BJ (cell line): ENCODE results near the gene TACR1. TPM values are rescaled to one million over a fixed set of nuclear protein-coding genes. Genes with fewer than 3 reads are reported as not detected.

Experiments
- CTCF ChIA-PET: fragments of 350-600 bp; formaldehyde crosslinking; extraction: SDS; loops from one replicate; lab custom pipeline; 2021; ENCODE audit warnings: antibody characterized with exemption, inconsistent platforms; lab: Yijun Ruan, JAX
- POLR2A ChIA-PET: fragments of 300-600 bp; sonication (Branson Sonifier 250); formaldehyde crosslinking; extraction: SDS; loops from one replicate; lab custom pipeline; 2021; ENCODE audit warnings: antibody characterized with exemption; lab: Charles Lee
- DNase-seq: peaks from one replicate; pipeline ENCODE4 v3.0.0-alpha.2; 2011; ENCODE audit warnings: low read depth
- H3K27me3 ChIP-seq: 2 replicates; pipeline ENCODE4 v1.6.0; 2011; ENCODE audit warnings: low read length; ENCODE audit not compliant: control insufficient read depth, insufficient read depth
- H3K36me3 ChIP-seq: 2 replicates; pipeline ENCODE4 v1.5.1; 2011; ENCODE audit warnings: low read length; ENCODE audit not compliant: control insufficient read depth, insufficient read depth
- H3K4me3 ChIP-seq: 2 replicates; pipeline ENCODE4 v1.5.1; 2011; ENCODE audit warnings: low read depth, mild to moderate bottlenecking, control low read depth, low read length
- polyA plus RNA-seq: library from polyadenylated mRNA; depleted of rRNA; stranded (reverse); fragments of >200 nt; gene quantifications from 2 replicates; pipeline ENCODE4 v1.2.3, GENCODE V29; 2011
- TF ChIP-seq, protein P1 (sequence below): IDR thresholded peaks from 2 replicates; pipeline ENCODE4 v1.5.1; 2011; ENCODE audit warnings: low read depth, mild to moderate bottlenecking, control low read depth, inconsistent platforms, low read length, moderate library complexity; ENCODE audit not compliant: insufficient read depth

TACR1 gene
- polyA plus RNA-seq, 1 experiment, result 0.07 TPM

DNA sequence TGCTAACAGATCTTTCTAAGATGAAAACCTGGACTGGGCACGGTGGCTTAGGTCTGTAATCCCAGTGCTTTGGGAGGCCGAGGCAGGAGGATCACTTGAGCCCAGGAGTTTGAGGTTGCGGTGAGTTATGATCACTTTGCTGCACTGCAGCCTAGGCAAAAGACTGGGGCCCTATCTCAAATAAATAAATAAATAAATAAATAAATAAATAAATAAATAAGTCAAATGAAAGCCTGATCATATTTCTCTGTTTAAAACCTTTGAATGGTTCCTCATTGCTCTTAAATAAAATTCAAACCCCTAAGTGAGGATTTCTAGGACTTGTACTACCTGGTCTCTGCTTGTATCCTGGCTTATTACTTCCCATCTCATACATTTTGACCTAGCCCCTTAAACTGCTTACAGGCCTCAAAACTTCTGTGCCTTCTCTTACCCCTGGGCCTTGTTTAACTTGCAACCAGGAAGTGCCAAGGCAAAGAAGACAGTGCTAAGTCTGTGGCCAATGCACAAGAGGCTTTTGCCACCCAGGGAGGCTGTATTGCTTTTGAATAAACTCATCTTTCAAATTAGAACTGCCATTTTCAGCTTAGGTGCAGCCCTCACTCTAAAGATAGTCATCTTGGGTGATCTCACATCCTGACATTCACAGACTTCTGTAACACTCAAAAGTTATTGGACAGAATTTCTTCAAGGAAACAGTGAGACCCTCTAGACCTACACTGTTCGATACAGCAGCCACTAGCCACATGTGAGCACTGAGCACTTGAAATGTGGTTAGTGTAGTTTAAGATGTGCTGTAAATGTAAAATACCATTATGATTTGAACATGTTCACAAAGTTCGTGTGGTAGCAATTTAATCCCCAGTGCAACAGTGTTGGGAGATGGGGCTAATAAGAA is 167.2 kb downstream of the TACR1 start:
- no peaks in the 10 kb centered on the region for H3K36me3 ChIP-seq
- no peak overlapping the region for H3K4me3 ChIP-seq
- ChIA-PET CTCF (no interaction called here), POLR2A (no interaction called here)
- TF ChIP-seq, protein P1, sequence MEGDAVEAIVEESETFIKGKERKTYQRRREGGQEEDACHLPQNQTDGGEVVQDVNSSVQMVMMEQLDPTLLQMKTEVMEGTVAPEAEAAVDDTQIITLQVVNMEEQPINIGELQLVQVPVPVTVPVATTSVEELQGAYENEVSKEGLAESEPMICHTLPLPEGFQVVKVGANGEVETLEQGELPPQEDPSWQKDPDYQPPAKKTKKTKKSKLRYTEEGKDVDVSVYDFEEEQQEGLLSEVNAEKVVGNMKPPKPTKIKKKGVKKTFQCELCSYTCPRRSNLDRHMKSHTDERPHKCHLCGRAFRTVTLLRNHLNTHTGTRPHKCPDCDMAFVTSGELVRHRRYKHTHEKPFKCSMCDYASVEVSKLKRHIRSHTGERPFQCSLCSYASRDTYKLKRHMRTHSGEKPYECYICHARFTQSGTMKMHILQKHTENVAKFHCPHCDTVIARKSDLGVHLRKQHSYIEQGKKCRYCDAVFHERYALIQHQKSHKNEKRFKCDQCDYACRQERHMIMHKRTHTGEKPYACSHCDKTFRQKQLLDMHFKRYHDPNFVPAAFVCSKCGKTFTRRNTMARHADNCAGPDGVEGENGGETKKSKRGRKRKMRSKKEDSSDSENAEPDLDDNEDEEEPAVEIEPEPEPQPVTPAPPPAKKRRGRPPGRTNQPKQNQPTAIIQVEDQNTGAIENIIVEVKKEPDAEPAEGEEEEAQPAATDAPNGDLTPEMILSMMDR, result no peak
- no peak for DNase-seq
- no peaks in the 10 kb centered on the region for H3K27me3 ChIP-seq

DNA sequence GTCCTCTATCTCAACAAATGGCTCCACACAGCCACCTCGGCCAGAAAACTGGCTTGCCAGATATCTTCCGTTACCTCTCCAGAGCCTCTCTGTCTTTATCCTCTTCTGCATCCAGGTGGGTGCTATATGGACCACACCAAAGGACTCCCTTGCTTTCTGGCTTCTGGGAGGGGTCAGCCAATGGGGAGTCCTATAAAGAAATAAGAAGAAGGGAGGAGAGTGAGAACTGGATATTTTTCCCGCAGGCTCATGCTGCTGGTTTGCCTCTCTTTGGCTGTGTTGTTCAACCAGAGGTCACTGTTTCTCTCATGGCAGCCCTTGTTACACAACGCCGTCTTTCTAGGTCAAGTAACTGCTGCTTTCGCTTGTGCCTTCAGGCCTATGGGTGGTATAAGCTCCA is 168.1 kb downstream of the TACR1 start:
- no peak overlapping the region for H3K4me3 ChIP-seq
- CTCF ChIA-PET, result no interaction called here
- no peak for DNase-seq
- H3K36me3 ChIP-seq, result no peaks in the 10 kb centered on the region
- TF ChIP-seq, protein P1, result no peak
- H3K27me3 ChIP-seq, result no peaks in the 10 kb centered on the region
- POLR2A ChIA-PET, result no interaction called here

DNA sequence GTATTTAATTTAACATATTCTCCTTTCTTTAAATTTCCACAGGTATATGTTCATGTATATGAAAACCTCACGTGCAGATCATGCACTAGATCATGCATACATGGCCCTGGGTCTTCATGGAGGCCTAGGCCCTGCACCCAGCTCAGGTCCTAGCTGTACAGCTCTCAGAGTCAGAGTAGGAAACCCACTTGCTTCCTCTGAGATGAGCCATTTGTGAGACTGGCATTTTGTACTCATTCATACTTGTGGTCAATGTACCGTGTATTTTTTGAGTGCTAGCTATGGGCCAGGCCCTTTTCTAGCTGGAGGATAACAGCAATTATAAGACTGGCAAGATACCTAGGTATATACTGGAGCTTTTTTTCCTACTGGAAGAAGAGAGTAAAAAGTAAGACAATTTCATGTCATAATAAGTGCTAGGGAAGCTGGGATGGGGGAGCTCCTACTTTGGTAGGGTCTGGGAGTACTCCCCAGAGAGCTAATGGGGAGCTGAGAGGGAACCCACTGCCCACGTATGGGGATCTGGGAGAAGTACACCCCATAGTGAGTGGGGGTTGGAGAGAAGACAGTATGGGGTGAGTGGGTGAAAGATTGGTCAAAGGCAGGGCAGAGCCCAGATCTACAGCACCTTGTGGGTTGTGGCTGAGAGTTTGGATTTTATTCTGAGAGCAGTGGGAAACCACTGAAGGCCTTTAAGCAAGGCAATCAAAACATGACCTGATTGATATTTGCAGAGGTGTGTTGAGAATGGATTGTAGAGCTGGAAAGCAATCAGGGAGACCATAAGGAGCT is 168.9 kb downstream of the TACR1 start:
- no peaks in the 10 kb centered on the region for H3K36me3 ChIP-seq
- TF ChIP-seq, protein P1, result no peak
- ChIA-PET POLR2A (no interaction called here), CTCF (no interaction called here)
- no peak for DNase-seq
- H3K27me3 ChIP-seq, result no peaks in the 10 kb centered on the region
- no peak overlapping the region for H3K4me3 ChIP-seq

DNA sequence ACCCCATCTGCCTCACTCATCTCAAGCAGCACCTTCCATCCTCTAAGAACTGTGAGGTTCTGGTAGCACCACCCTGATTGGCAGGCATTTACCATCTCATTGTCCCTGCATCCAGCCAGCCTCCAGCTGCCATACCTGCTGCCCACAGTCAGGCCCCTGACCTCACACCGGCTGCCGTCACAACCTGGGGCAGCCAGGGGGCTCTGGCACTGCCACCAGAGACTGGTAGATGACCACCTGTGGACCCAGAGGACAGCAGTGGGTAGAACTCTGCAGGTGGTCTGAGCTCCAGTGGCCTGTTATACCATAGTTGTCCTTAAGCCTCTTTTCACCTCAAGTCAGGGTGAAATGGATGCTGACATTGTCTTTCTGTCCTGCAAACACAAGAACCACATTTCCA is 171.4 kb downstream of the TACR1 start:
- no peak for DNase-seq
- ChIA-PET POLR2A (no interaction called here), CTCF (no interaction called here)

More for the DNA sequence above, 171.4 kb downstream of the TACR1 start:
- Histone ChIP-seq H3K36me3 (no peaks in the 10 kb centered on the region), H3K4me3 (no peak overlapping the region), H3K27me3 (no peaks in the 10 kb centered on the region)
- TF ChIP-seq, protein P1, result no peak
